HepG2 (cell line): Measurements from ENCODE around the gene TUSC7. TPM values are rescaled to one million over a fixed set of nuclear protein-coding genes. Genes with fewer than 3 reads are reported as not detected.

ENCODE experiments used
- ATAC-seq: fragments of 200-7000 bp; cut with Tn5 transposase; 3 replicates; pipeline ENCODE4 v1.9.1; 2020; ENCODE audit warnings: mild to moderate bottlenecking, moderate library complexity
- BruUV-seq: library from RNA; stranded (reverse); fragments of 400-500 nt; replicated peaks from 2 replicates; lab custom pipeline; 2021; lab: Mats Ljungman, UMichigan
- CTCF ChIA-PET: fragments of 300-600 bp; formaldehyde crosslinking; extraction: SDS; loops from one replicate; lab custom pipeline; 2021; ENCODE audit warnings: low total read pairs, inconsistent platforms, low intra/inter-chr PET ratio; lab: Yijun Ruan, JAX
- POLR2A ChIA-PET: fragments of 350-600 bp; sonication (Branson Sonifier 250); formaldehyde crosslinking; loops from one replicate; lab custom pipeline; 2020; ENCODE audit warnings: antibody characterized with exemption, inconsistent platforms; lab: Yijun Ruan, JAX
- DNase-seq: peaks from one replicate; pipeline ENCODE4 v3.0.0-alpha.2; 2015; ENCODE audit warnings: low spot score
- FAIRE-seq: peaks from 3 replicates; lab custom pipeline; 2011; peaks lifted over from hg19 to GRCh38; lab: Jason Lieb, UNC
- H2AFZ ChIP-seq: one replicate; pipeline ENCODE4 v1.6.1; 2011; ENCODE audit warnings: low read length, inconsistent platforms
- H3K27ac ChIP-seq: fragments of 300-600 bp; 3 replicates; pipeline ENCODE4 v1.8.0; 2011; ENCODE audit warnings: mixed run types, mild to moderate bottlenecking, mixed read lengths, low read length, inconsistent platforms; ENCODE audit not compliant: insufficient read depth; ENCODE audit errors: extremely low read length
- H3K27me3 ChIP-seq, 2 experiments: fragments of 200-600 bp in 1 of 2; 2 replicates in 1 of 2; 3 replicates in 1 of 2; pipeline versions ENCODE4 v1.6.0 to v1.8.0; 2011; ENCODE audit warnings: low read length in 2 of 2, mild to moderate bottlenecking in 2 of 2, moderate library complexity in 2 of 2, inconsistent platforms in 1 of 2; ENCODE audit not compliant: insufficient read depth in 2 of 2, control insufficient read depth in 1 of 2
- H3K36me3 ChIP-seq, 2 experiments: fragments of 200-600 bp in 1 of 2; replicated peaks in 1 of 2; 2 replicates in 1 of 2; 3 replicates in 1 of 2; pipeline versions ENCODE4 v1.5.1 to v1.8.0; 2011; ENCODE audit warnings: low read length in 2 of 2, inconsistent platforms in 1 of 2; ENCODE audit not compliant: insufficient read depth in 2 of 2, control insufficient read depth in 1 of 2
- H3K4me1 ChIP-seq: 2 replicates; pipeline ENCODE4 v1.5.1; 2012; ENCODE audit warnings: low read length, inconsistent platforms; ENCODE audit not compliant: insufficient read depth
- H3K4me2 ChIP-seq: 2 replicates; pipeline ENCODE4 v1.6.0; 2011; ENCODE audit warnings: low read depth, low read length, inconsistent platforms
- H3K4me3 ChIP-seq, 3 experiments: fragments of 200-600 bp in 1 of 3; sonication (generic), shearing (Covaris generic) in 1 of 3; replicated peaks in 1 of 3; 2 replicates each; pipeline ENCODE4 v1.5.1; 2011 to 2016; ENCODE audit warnings: low read length in 3 of 3, inconsistent platforms in 2 of 3, low read depth in 2 of 3, mild to moderate bottlenecking in 2 of 3, control low read depth in 1 of 3, mixed read lengths in 1 of 3; ENCODE audit not compliant: insufficient read depth in 1 of 3
- H3K79me2 ChIP-seq: one replicate; pipeline ENCODE4 v1.6.1; 2011; ENCODE audit warnings: low read length, inconsistent platforms; ENCODE audit not compliant: insufficient read depth
- H3K9ac ChIP-seq: 2 replicates; pipeline ENCODE4 v1.6.0; 2011; ENCODE audit warnings: mild to moderate bottlenecking, low read depth, low read length, inconsistent platforms; ENCODE audit not compliant: insufficient read depth
- H3K9me3 ChIP-seq: 2 replicates; pipeline ENCODE4 v1.5.1; 2012; ENCODE audit warnings: mild to moderate bottlenecking, low read length
- H4K20me1 ChIP-seq: 2 replicates; pipeline ENCODE4 v1.6.0; 2011; ENCODE audit warnings: inconsistent platforms, mild to moderate bottlenecking, low read length, moderate library complexity; ENCODE audit not compliant: insufficient read depth
- ASH2L ChIP-seq: fragments of 300-600, 200-600 bp; sonication (generic); IDR thresholded peaks from 2 replicates; pipeline ENCODE4 v1.7.0; 2017; ENCODE audit warnings: low read depth, mild to moderate bottlenecking, moderate library complexity, mixed read lengths, low read length; ENCODE audit not compliant: insufficient read length
- CCDC6 ChIP-seq: sonication (generic); formaldehyde crosslinking; IDR thresholded peaks from 2 replicates; pipeline ENCODE4 v1.8.1; 2022; ENCODE audit warnings: mild to moderate bottlenecking, missing genetic modification reagents, moderate library complexity
- KLF9 ChIP-seq: IDR thresholded peaks from 2 replicates; pipeline ENCODE4 v1.6.1; 2016; ENCODE audit warnings: low read depth
- MBD4 ChIP-seq: IDR thresholded peaks from 2 replicates; pipeline ENCODE4 v1.6.1; 2012; ENCODE audit warnings: low read length, inconsistent platforms, borderline replicate concordance
- MTA3 ChIP-seq: sonication (generic); formaldehyde crosslinking; IDR thresholded peaks from 2 replicates; pipeline ENCODE4 v1.4.0; 2020; ENCODE audit warnings: missing genetic modification reagents
- NFYC ChIP-seq: IDR thresholded peaks from 2 replicates; pipeline ENCODE4 v1.6.1; 2016; ENCODE audit warnings: missing genetic modification reagents, missing compliant biosample characterization
- PAWR ChIP-seq: sonication (generic); formaldehyde crosslinking; IDR thresholded peaks from 2 replicates; pipeline ENCODE4 v1.4.0; 2020; ENCODE audit warnings: missing genetic modification reagents, mild to moderate bottlenecking, borderline replicate concordance
- PHF21A ChIP-seq: sonication (generic); formaldehyde crosslinking; IDR thresholded peaks from 2 replicates; pipeline ENCODE4 v1.5.0; 2020; ENCODE audit warnings: mild to moderate bottlenecking, missing genetic modification reagents
- TBX2 ChIP-seq: sonication (generic); formaldehyde crosslinking; IDR thresholded peaks from 2 replicates; pipeline ENCODE4 v1.5.0; 2020; ENCODE audit warnings: missing genetic modification reagents, mild to moderate bottlenecking, borderline replicate concordance
- TBX3 ChIP-seq: fragments of 450-650 bp; IDR thresholded peaks from 2 replicates; pipeline ENCODE4 v1.6.1; 2017; ENCODE audit warnings: antibody characterized with exemption, mild to moderate bottlenecking, inconsistent platforms, borderline replicate concordance
- ZC3H13 ChIP-seq: sonication (generic); formaldehyde crosslinking; IDR thresholded peaks from 2 replicates; pipeline ENCODE4 v1.8.1; 2023; ENCODE audit warnings: mild to moderate bottlenecking, missing genetic modification reagents, moderate library complexity
- ZEB1 ChIP-seq: IDR thresholded peaks from 2 replicates; pipeline ENCODE4 v1.6.1; 2012; ENCODE audit warnings: mild to moderate bottlenecking, low read depth, inconsistent platforms; ENCODE audit not compliant: insufficient replicate concordance
- ZNF10 ChIP-seq: sonication (generic); formaldehyde crosslinking; IDR thresholded peaks from 2 replicates; pipeline ENCODE4 v1.4.0; 2020; ENCODE audit warnings: mild to moderate bottlenecking, low read depth, missing genetic modification reagents, borderline replicate concordance
- ZNF207 ChIP-seq: fragments of 450-650 bp; IDR thresholded peaks from 2 replicates; pipeline ENCODE4 v1.6.1; 2016; ENCODE audit warnings: antibody characterized with exemption, borderline replicate concordance
- ZNF569 ChIP-seq: sonication (generic); formaldehyde crosslinking; IDR thresholded peaks from 2 replicates; pipeline ENCODE4 v1.5.0; 2020; ENCODE audit warnings: mild to moderate bottlenecking, missing genetic modification reagents, moderate library complexity, borderline replicate concordance
- ZNF792 ChIP-seq: IDR thresholded peaks from 2 replicates; pipeline ENCODE4 v1.6.1; 2016
- WGBS: methylation state at CpG from one replicate; pipeline ENCODE4 v1.1.6; 2017; ENCODE audit warnings: low lambda C conversion rate; 5-methylcytosine and 5-hydroxymethylcytosine counted together
- in situ Hi-C: cut with HindIII; loops from 2 replicates; pipeline ENCODE4 v1.10.0; 2017; ENCODE audit warnings: low pct_unique_long_range_greater_than_20kb; ENCODE audit not compliant: extremely low pct_ligation_motif_present
- intact Hi-C: fragments of 100-400 bp; cut with micrococcal nuclease; formaldehyde crosslinking; loops from one replicate; pipeline ENCODE4 v1.10.0; 2022; ENCODE audit not compliant: unreplicated experiment
- polyA plus RNA-seq, 8 experiments: library from polyadenylated mRNA; depleted of rRNA in 3 of 8; stranded (reverse) in 7 of 8; unstranded in 1 of 8; fragments of >200 nt; fragmentation: Illumina TruSeq in 4 of 8; extraction: Trizol in 4 of 8; gene quantifications; 2 replicates each; pipeline versions ENCODE4 v1.2.1 to v1.2.3, GENCODE V29; 2011 to 2016; ENCODE audit warnings: low read depth in 4 of 8, missing spikeins in 1 of 8, mixed read lengths in 1 of 8; ENCODE audit not compliant: insufficient read depth in 1 of 8
- total RNA-seq, 5 experiments: library from RNA; depleted of rRNA; stranded (reverse); fragments of >200 nt; fragmentation: Illumina TruSeq; extraction: Trizol; gene quantifications; 2 replicates each; pipeline ENCODE4 v1.2.3, GENCODE V29; 2016; ENCODE audit warnings: low read depth in 1 of 5

TUSC7 gene
- total and polyA plus RNA-seq, 2 of the 13 experiments (the other 11 are each of a cell fraction or from before 2014, with no cell fraction given): not detected

DNA sequence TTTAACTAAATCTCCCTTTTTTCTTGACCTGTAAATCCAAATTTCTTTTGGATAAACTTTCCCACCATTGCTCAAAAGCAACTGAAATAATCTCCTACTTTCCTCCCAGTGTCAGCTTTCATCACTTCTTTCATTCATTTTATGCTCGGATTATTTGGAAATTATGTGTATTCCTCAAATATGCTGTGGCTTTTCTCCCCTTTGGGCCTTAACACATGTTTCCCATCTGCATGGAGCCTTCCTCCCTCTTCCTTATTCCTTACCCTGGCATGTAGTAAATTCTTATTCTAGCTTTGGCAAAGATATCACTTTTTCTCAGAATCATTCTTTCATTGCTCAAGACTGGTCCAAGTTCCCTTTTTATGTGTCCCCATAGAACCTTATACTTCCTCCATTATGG, 41.8 kb upstream of the TUSC7 start:
- no peak for DNase-seq
- Histone ChIP-seq H2AFZ (no peak overlapping the region), H3K4me2 (no peak overlapping the region), H3K79me2 (no peaks in the 10 kb centered on the region), H3K4me1 (no peaks in the 10 kb centered on the region), H3K27ac (no peak overlapping the region), H4K20me1 (no peaks in the 10 kb centered on the region), H3K9me3 (no peaks in the 10 kb centered on the region), H3K9ac (no peak overlapping the region), H3K4me3 (no peak overlapping the region), H3K27me3 (no peaks in the 10 kb centered on the region), H3K36me3 (no peaks in the 10 kb centered on the region)
- ATAC-seq: no peak
- WGBS: 0% methylated on average over 1 of the region's 1 CpG
- POLR2A ChIA-PET: no interaction called here
- BruUV-seq: no TSS peak
- TF ChIP-seq TBX2 (CRISPR knock-in tag) (no peak), ZC3H13 (CRISPR knock-in tag) (no peak), PHF21A (CRISPR knock-in tag) (no peak), ZEB1 (no peak), TBX3 (no peak), NFYC (no peak), ZNF792 (no peak), CCDC6 (CRISPR knock-in tag) (no peak), ZNF207 (no peak), ZNF10 (CRISPR knock-in tag) (no peak), MTA3 (no peak), ASH2L (no peak), MBD4 (no peak), KLF9 (CRISPR knock-in tag) (no peak), ZNF569 (CRISPR knock-in tag) (no peak), PAWR (CRISPR knock-in tag) (no peak)
- CTCF ChIA-PET: no interaction called here
- no peak for FAIRE-seq
- intact Hi-C loops: no loop called here
- in situ Hi-C loops: no loop called here
